COLO829 (cell line): Measurements from ENCODE around the gene TLE3.
A peak's percentile ranks its signal among the peaks of the same experiment; 100 is the strongest.
"Not testable (repeated sequence)": the region's sequence is repeated elsewhere in the genome, so short reads cannot be mapped to it uniquely, and the experiment has no call there.

Experiments
- DNase-seq: peaks from one replicate; pipeline ENCODE4 v3.0.0; 2012; ENCODE audit warnings: low spot score

TLE3 gene

DNA sequence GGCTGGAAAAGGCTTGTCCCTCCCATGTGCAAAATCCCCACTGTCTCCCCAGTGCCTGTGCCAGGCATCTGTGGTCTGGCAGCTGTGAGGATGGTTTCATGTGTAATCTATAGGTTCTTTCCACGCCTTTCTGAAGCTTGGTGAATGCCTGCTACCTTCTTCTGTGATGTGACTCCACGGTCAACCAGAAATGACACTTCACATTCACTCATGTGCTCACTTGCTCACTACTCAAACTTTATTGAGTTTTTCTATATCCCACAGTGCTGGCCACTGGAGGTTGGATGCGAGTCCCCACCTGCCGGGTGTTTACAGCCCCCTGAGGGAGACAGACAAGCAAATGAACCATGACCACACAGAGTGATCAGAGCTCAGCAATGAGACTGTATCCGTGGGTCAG lies 27.9 kb upstream of the TLE3 start:
- DNase-seq, result no peak

DNA sequence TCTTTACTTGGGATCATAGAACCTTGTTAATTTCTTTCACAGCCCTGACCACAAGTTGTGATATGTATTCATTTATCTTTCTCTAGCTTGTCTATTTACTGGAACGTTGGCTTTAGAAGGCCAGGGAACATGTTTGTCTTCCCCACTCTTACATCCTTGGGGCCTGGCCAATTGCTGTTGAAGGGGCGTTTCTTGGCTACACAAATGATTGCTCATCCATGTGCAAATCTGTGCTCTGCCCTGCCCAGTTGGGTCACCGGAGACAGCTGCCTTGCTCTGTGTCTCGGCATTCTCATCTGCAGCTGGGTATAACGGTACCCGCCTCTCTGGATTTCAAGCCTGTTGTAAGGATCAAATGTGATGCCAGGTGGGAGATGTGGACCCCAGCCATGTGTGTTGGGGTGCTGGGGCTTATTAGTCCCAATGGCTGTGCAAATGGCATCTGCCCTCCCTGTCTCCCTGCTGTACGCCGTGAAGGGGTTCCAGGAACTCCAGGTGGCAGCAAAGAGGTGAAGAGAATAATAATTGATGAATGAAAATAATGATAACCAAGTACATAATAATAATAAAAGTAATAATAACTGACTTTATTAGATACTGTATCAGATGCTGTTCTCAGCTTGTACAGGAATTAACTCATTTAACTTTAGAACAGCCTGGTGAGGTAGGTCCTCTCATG lies 24.0 kb upstream of the TLE3 start:
- DNase-seq, result no peak

DNA sequence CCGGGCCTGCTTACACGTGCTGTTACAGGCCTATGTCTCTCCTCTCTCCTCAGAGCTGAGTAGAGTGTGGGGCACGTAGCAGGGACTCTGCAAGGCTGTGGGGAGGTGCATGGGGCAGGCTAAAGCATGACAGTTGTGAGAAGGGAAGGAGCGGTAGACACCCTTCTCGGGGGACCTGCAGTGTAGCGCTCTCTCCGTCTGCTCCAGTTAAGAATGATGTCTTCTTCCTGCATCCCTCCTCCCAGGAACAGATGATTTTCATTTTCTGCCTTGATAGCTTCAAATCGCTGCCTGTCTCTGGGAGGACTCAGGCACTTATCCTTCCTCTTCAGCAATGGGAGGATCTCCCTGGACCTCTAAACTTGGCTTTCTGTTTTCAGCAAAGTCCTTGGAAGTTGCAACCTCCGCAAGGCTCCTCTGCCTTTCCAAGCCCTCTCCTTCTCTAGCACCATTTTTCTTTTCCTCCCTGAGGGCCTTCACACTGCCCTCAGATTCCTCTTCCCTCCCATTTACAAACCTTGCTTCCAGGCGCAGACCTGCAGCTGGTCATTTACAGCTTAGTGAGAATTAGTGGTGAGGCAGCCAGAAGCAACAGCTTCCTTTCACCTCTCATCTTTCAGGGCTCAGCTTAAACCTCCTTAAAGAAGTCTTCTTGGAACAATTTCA lies 23.4 kb upstream of the TLE3 start:
- no peak for DNase-seq

DNA sequence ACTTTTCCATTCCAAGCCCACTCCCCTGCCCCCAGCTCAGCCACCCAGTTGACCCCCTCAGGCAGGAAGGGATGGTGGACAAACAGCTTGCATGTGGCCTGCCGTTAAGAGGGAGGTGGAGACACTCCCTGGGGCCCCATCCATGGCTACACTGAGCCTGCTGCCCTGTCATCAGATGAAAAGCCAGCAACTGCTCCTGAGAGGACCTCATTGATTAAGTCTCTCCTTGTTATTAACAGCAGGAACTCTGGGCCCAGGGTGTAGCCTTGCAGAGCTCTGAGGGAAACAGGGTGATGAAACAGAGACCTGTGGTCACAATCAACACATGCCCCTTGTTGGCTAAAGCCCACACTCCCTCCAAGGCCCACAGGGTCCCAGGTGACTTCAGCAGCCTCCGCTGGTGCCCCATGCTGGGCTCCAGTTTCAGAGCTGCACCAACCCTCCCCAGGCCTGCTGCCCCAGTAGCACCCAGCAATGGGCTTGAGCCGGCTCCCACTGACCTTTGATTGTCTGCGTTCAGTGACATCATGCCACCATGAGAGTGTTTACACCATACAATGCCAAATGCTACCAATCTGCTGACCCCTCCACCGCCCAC lies 22.3 kb upstream of the TLE3 start:
- no peak for DNase-seq

DNA sequence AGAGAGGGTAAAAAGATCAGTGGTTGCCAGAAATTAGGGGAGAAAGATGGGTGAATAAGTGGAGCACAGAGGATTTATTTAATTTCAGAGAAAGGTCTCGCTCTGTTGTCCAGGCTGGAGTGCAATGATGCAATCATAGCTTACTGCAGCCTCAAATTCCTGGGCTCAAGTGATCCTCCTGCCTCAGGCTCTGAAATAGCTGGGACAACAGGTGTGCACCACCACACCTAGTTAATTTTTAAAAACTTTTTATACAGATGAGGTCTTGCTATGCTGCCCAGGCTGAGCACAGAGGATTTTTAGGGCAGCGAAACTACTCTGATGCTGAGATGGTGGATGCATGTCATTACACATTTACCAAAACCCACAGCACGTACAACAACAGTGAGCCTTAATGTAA lies 20.9 kb upstream of the TLE3 start:
- no peak for DNase-seq

DNA sequence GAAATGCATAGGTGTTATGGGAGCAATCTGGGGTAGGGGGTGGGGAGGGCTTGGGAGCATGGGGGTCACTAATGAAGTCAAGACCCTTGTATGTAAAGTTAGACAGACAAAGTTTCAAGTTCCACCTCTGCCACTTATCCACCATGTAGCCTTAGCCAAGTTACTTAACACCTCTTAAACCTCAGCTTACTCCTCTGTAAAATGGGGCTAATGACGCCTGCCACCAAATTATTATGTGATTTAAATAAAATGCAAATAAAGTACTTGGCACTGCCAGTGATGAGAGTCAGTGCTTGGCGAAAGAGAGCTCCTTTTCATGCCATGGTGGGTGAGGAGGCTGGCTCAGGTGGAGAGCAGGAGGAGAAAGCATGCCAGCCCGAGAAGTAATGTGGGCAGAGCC lies 18.6 kb upstream of the TLE3 start:
- DNase-seq, result no peak

DNA sequence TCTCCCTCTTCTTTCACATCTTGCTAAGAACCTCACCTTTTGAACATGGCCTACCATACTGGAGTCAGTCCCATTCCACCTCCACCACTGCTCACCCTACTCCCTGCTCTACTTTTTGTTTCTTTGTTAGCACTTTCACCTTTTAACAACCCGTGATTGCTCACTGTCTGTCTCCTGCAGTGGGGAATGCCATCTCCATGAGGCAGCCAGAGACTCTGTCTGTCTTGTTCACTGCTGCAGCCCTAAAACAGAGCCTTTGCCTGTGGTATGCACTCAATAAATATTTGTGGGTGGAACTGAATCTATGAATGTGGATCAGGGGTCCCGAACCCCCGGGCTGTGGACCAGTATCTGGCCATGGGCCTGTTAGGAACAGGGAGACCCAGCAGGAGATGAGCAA lies 16.5 kb upstream of the TLE3 start:
- DNase-seq, result no peak

DNA sequence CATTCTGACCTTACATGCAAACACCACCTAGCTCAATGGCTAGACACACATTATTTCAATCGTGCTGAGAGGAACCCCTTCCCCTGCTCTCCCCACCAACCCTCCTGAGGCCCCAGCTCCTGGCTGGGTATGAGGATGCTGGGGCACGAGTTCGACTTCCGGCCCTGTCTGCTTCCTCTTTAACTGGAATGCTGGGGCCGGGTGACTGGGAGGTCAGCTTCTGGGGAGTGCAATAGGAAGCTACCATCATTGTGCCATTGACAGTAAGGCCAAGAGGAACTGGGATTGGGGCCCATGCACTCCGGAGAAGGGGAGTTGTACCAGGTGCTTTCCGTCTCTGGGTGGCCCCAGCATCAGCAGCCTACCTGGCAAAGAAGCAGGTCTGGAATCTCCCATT lies 15.6 kb upstream of the TLE3 start:
- no peak for DNase-seq

DNA sequence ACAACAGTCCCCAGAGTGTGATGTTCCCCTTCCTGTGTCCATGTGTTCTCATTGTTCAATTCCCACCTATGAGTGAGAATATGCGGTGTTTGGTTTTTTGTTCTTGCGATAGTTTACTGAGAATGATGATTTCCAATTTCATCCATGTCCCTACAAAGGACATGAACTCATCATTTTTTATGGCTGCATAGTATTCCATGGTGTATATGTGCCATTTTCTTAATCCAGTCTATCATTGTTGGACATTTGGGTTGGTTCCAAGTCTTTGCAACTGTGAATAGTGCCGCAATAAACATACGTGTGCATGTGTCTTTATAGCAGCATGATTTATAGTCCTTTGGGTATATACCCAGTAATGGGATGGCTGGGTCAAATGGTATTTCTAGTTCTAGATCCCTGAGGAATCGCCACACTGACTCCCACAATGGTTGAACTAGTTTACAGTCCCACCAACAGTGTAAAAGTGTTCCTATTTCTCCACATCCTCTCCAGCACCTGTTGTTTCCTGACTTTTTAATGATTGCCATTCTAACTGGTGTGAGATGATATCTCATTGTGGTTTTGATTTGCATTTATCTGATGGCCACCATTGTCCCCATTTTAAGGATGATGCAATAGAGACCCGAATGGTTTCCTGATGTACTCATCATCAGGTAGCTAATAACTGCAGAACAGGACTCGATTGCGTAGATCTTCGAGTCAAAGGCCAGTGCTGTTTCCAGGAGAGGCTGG lies 15.0 kb upstream of the TLE3 start:
- DNase-seq, result not testable (repeated sequence)

DNA sequence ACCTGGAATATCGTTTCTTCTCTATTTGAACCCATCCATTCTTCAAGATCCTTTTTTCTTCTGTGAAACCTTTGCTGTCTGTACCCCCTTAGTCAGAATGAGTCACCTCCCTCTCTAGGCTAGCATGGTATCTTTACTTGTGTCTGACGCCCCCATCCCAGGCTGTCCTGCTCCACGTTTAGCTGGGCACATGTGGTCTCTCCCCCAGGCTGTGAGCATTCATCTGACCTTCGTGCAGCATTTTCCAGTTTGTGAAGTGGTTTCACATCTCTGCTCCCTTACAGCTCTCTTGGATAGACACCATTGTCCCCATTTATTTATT lies 14.3 kb upstream of the TLE3 start:
- no peak for DNase-seq

DNA sequence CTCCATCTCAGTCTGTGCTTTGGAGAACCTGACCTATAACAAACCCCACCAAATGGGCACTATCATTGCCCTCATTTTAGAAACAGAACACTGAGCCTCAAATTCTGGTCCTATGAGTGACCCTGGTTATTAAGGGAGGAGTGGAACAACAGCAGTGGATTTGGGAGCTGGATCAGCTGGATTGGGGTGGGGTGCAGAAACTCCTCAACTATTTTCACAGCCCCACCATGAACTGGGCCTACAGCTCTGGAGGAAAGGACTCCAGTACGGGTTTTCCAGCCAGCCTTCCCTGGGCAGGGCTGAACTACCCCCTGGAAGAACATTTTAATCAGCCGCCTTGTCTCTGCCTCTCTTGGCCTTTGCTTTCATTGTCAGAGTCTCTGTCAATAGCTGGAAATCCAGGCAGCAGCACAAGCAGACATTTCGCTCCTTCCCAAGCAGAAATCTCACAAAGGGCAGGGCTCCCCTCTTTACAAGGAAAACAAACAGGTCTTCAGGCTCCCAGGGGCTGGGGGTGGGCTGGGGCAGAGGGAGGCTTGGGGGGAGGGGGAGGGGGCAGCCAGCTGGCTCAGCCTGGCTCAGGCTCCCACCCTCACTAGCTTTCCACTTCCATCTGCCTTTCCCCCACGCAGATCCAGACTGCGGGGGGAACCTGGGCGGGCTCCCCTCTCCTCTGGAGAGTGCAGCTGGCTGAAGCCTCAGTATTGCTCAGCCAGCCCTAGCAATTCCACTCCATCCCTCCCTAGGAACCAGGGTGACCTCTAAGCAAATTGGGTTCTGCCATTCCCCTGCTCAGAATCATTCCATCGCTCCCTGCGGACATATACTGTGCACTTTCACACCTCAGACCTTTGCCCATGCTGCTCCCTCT lies 13.7 kb upstream of the TLE3 start:
- DNase-seq, result peak; percentile 47

DNA sequence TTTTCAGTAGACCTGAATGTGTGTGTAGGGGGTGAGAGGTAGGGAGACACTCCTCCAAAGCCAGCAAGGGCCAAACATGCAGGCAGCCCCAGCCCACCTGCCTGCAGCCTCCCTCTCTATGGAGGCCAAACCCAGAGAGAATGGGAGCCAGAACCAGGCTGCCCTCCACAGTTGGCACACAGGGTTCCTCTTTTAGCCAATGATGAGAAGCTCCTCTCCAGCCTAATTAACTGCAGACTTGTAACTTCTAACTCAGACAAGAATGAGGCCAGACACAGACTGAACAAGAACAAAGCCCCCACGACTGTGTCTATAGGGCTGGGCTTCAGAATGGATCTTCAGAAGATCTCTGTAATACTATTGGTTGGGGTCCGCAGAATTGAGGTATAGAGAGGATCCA lies 12.3 kb upstream of the TLE3 start:
- DNase-seq, result no peak

DNA sequence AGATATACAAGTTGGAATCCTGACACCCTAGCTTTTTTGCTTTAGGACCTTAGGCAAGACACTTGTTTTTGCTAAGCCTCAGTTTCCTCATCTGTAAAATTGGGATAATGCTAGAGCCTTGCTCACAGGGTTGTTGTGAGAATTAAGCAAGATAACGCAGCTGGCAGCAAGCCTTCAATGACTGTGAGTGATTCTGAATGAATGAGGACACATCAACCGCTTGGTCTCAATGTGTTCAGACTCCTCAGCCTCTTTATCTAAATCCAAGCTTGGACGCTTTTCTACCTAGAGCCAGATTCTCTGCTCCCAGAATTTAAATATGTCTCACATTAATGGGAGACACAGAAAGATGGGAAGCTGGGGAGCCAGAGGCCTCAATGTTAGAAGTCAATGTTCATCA lies 11.8 kb upstream of the TLE3 start:
- DNase-seq, result no peak

DNA sequence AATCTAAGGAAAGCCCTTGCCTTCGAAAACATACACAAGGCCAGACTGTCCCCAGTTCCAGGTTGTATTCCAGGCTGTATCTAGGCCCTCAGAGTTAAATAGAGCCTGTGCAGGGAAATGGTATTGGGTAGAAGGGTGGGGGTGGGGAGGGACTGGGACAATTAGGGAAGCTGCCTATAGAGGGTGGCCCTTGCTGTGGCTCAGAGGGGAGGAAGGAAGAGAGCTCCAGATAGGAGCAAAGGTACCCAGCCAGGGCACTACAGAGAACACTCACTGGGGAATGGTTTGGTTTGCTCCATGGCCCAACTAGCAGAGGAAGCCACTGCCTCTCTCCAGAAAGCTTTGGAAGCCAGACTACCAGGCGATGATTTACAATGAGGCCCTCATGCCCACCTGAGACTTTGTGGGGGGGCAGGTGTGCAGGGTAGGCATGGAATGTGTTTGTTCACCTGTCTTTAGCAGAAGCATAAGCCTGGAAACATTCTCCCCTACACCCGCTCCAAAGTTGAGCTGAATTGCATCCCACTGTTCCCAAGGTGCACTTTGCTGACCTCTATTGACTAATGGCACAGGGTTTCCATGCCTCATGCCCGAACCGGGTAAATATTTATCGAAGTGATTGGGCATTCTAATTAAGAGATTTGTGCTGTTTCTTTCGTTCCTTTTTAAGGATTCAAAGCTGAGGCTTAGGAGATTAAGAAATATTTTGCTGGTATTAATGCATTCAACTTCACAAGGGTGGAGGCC lies 6.3 kb upstream of the TLE3 start:
- DNase-seq, result no peak

DNA sequence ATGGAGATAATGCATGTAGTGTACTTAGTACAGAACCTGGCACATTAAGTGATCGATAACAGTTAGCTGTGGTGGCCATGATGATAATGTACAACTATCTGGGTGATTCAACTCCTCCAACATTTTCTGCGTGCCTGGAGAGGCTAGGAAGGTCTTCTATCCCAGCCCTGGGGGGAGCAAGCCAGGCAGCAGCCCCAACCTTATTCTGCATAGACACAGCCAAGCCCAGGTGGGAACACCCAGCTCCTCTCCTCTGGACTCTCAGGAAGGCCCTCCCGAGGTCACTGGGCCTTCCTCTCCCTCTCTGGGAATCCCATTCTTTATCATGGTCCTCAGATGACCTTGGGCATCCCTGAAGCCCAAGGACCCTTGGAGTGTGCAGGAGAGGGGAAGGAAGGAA lies 5.1 kb upstream of the TLE3 start:
- no peak for DNase-seq

DNA sequence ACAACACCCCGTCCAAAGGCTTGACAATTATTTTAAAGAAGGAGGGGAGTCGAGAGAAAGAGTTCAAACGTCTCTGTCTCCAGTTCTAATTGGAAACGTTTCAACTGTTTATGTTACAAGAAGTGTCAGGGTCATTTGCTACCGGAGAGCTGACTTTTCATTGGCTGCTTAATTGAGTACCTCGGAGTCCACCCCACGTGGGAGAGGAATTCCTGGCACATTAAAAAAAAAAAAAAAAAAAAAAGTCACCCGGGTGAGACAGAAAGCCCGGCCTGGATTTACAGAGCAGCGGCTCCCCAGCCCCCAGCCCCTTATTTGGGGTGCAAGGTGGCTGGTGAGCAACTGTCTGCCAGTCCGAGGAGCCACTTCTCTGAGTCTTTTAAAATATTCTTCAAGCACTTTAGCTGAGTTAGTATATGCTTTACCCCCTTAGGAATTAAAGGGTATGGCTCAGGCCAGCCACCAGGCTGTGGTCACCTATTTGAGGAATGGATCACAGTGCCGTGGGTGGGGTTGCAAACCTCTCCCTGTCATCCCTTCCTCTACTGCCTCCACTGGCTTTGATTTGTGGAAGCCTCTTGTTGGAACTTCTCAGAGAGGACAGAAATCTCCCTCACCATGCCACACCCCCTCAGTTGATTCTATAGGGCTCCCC lies 3.9 kb upstream of the TLE3 start:
- DNase-seq, result peak; percentile 82

DNA sequence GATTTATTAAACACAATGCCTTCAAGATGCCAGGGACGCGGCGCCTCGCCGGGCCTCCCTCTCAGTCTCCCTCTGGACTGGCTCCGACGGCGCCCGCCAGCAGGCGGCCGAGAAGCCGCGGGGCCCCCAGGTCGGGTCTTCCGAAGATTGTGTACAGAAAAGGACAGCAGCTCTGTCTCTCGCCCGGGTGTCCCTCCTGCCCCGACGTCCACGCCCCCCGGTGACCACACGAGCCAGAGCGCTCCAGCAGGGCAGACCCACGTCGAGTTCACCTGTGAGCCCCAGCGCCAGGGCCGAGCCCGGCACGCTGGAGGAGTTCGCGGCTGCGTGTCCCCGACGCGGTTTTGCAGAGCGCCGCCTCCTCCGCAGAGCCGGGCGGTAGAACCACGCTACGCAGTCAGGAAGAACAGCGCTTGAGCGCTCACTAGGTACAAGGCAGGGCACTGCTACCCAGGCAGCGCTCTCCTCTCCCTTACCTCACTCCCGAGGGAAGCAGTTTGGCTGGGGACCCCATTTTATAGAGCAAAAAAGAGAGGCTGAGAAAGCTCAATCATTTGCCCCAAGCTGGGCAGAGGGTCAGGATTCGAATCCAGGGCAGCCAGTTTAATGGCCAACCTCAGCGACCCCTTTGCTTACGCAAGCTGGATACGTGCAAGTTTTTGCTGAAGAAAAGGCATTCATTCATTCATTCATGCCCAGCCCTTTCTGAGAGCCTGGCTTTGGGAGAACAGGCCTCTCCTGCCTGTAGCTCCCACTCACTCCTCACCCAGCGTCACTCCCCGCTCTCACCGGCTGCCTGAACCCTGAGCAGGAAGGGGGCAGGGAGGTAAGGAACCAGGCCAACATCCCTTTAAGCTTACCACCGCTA lies 3.0 kb upstream of the TLE3 start:
- no peak for DNase-seq

DNA sequence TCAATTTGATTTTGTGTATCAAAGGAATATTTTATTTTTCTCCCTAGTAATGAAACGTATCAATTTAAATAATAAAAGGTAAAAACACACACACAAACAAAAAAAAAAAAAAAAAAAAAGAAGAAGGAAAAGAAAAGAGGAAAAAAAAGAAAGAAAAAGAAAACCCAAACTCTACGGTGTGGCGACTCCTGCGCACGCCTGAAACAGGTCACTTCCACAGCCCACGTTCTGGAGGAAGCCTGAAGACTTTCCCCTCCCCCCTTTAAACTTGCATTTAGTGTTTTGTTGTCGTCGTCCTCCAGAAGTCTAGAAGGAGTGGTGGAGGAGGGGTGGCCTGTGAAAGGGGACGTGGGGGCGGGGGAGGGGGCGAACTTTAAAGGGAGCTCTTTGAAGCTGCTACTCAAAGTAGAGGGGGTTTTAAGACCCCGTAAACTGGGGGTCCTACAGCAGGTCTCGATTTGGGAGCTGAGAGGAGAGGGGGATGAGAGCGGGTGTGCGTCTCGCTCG lies 2.3 kb upstream of the TLE3 start:
- no peak for DNase-seq

DNA sequence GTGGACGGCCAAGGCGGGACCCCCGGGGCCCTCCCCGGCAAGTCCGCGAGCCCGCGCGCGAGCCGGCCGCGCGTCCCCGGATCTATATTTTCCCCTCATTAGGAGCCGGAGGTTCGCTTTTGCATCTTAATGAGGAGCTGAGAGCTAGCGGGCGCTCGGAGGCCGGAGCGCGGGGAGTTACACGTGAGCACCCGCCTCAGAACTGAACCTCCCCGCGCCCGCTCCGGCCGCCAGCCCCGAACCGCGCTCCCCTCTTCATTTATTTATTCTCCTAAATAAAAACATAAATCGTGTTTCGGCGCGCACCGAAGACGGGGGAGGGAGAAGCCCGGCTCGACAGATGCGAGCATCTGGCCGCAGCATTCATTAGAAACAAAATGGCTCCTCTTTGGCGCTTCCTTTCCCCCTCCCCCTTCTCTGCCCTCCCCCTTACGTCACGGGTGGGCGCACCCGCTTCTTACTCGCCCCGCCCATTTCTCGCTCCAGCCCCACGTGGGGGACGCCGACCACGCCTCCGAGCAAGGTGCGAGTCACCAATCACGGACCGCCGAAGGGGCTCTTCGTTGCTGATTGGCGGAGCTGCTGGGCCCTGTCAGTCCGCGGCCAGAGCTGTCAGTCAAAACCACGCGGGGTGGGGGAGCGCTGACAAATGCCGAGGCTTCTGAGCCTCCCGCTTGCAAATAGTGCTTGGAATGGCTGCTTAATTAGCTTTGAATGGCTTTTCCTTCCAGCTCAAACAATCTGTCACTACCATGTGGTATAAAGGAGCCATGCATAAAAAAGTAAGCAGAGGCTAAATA lies 1.6 kb upstream of the TLE3 start:
- peak; percentile 97 for DNase-seq
